Measurements from ENCODE around the gene MACF1.

MACF1 gene

DNA sequence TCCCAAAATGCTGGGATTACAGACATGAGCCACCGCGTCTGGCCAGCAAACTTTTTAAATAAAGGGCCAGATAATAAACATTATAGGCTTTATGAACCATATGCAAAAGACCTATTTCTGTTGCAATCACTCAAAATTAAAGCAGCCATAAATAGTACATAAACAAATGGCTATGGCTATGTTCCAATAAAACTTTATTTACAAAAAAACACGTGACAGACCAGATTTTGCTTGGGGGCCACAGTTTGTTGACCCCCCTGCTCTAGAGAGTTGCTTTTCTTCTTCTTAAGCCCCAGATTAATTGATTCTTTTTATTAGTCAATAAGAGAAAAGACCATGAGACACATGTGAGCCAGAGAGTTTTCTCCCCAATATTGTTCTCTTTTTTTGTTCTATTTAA lies 138.3 kb downstream of the MACF1 start:
- no peak for DNase-seq (ENCODE audit: low read depth)
- no peak for TF ChIP-seq POLR2A (IDR thresholded peaks at IDR 0.05; ENCODE audit: extremely low read depth, insufficient read length)
- TF ChIP-seq, protein P1, sequence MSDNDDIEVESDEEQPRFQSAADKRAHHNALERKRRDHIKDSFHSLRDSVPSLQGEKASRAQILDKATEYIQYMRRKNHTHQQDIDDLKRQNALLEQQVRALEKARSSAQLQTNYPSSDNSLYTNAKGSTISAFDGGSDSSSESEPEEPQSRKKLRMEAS (IDR thresholded peaks at IDR 0.05; ENCODE audit: low read depth, low read length): no peak
- TF ChIP-seq, protein P2, sequence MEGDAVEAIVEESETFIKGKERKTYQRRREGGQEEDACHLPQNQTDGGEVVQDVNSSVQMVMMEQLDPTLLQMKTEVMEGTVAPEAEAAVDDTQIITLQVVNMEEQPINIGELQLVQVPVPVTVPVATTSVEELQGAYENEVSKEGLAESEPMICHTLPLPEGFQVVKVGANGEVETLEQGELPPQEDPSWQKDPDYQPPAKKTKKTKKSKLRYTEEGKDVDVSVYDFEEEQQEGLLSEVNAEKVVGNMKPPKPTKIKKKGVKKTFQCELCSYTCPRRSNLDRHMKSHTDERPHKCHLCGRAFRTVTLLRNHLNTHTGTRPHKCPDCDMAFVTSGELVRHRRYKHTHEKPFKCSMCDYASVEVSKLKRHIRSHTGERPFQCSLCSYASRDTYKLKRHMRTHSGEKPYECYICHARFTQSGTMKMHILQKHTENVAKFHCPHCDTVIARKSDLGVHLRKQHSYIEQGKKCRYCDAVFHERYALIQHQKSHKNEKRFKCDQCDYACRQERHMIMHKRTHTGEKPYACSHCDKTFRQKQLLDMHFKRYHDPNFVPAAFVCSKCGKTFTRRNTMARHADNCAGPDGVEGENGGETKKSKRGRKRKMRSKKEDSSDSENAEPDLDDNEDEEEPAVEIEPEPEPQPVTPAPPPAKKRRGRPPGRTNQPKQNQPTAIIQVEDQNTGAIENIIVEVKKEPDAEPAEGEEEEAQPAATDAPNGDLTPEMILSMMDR (IDR thresholded peaks at IDR 0.05; ENCODE audit: low read depth, low read length): no peak
- TF ChIP-seq MYC (IDR thresholded peaks at IDR 0.05; ENCODE audit: low read depth, low read length): no peak
- no peak overlapping the region for H3K4me3 ChIP-seq (ENCODE audit: low read depth, low read length)

DNA sequence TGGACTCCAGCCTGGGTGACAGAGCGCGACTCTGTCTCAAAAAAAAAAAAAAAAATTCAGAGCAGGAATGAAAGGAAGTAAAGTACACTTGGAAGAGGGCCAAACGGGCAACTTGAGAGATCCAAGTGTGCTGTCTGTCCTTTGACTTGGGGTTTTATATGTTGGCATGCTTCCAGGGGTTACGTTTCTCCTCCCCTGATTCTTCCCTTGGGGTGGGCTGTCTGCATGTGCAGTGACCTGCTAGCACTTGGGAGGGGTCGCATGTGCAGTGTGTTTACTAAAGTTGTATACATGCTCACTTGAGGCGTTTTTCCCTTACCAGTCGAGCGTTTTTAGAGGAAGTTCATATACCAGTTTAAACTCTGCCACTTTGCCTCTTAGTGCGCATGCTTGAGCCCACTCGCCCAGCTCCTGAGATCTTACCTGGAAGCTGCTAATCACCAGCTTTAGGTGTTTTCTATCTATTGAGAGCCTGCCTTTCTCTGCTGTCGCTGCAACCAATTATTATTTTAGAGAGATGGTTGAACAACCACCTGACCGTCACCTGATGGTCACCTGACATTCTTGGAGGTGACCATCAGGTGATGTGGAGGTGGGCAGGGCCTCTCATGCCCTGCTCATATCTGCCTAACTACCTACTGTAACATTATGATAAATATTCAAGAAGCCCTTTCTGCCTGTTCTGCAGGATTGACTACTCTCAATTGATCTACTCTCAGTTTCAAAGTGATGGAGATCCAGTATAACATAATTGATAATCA lies 140.1 kb downstream of the MACF1 start:
- TF ChIP-seq POLR2A (IDR thresholded peaks at IDR 0.05; ENCODE audit: extremely low read depth, insufficient read length): no peak
- TF ChIP-seq, protein P2 (IDR thresholded peaks at IDR 0.05; ENCODE audit: low read depth, low read length): no peak
- TF ChIP-seq MYC (IDR thresholded peaks at IDR 0.05; ENCODE audit: low read depth, low read length): no peak
- TF ChIP-seq, protein P1 (IDR thresholded peaks at IDR 0.05; ENCODE audit: low read depth, low read length): no peak
- no peak overlapping the region for H3K4me3 ChIP-seq (ENCODE audit: low read depth, low read length)
- no peak for DNase-seq (ENCODE audit: low read depth)

DNA sequence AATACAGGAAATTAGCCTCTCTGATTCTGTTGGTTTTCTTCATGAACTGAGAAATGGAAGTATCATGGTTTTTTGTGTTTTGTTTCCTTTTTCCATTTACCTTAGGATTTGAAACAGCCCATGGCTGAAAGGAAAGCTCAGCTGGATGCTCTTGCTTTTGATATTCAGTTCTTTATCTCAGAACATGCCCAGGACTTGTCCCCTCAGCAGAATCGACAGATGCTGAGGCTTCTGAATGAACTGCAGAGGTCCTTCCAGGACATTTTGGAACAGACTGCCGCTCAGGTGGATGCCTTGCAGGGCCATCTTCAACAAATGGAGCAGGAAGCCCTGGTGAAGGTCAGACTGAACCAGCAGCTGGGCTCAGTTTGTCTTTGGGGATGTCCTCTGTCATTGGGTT lies 142.4 kb downstream of the MACF1 start:
- DNase-seq (ENCODE audit: low read depth): no peak
- H3K4me3 ChIP-seq (ENCODE audit: low read depth, low read length): no peak overlapping the region
- TF ChIP-seq POLR2A (IDR thresholded peaks at IDR 0.05; ENCODE audit: extremely low read depth, insufficient read length) (no peak), MYC (IDR thresholded peaks at IDR 0.05; ENCODE audit: low read depth, low read length) (no peak)
- TF ChIP-seq, protein P1 (IDR thresholded peaks at IDR 0.05; ENCODE audit: low read depth, low read length): no peak
- TF ChIP-seq, protein P2 (IDR thresholded peaks at IDR 0.05; ENCODE audit: low read depth, low read length): no peak

DNA sequence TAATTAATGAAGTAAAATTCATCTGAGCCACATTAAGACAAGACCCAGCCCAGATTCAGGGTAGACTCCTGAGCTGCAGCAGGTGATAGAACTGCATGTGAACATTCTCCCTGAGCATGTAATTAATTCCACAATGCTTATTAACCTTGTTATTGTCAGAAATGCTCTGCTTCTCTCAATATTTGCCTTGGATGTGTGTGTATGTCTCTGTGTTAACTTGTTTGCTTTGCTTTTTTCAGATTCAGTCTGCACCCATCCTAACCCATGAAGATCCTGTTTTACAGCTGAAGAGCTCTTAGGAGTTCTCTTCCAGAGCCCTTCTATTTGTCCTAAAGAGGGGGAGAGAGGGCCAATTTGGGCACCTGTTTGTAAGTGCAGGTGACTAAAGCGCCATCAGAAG lies 143.8 kb downstream of the MACF1 start:
- H3K4me3 ChIP-seq (ENCODE audit: low read depth, low read length): no peak overlapping the region
- TF ChIP-seq POLR2A (IDR thresholded peaks at IDR 0.05; ENCODE audit: extremely low read depth, insufficient read length) (no peak), MYC (IDR thresholded peaks at IDR 0.05; ENCODE audit: low read depth, low read length) (no peak)
- TF ChIP-seq, protein P2 (IDR thresholded peaks at IDR 0.05; ENCODE audit: low read depth, low read length): no peak
- TF ChIP-seq, protein P1 (IDR thresholded peaks at IDR 0.05; ENCODE audit: low read depth, low read length): no peak
- no peak for DNase-seq (ENCODE audit: low read depth)

DNA sequence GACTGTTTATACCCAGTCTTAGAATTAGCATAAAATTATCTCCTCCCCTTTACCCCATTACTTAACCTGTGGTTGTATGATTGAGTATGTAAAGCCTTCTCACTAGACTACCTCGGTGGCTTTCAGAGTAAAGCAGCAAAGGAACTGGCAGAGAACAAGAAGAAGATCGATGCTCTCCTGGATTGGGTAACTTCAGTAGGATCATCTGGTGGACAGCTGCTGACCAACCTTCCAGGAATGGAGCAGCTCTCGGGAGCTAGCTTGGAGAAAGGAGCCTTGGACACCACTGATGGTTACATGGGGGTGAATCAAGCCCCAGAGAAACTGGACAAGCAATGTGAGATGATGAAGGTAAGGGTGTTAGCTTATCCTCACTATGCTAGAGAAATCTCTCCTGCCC lies 148.4 kb downstream of the MACF1 start:
- no peak overlapping the region for H3K4me3 ChIP-seq (ENCODE audit: low read depth, low read length)
- DNase-seq (ENCODE audit: low read depth): no peak
- TF ChIP-seq MYC (IDR thresholded peaks at IDR 0.05; ENCODE audit: low read depth, low read length) (no peak), POLR2A (IDR thresholded peaks at IDR 0.05; ENCODE audit: extremely low read depth, insufficient read length) (no peak)
- TF ChIP-seq, protein P1 (IDR thresholded peaks at IDR 0.05; ENCODE audit: low read depth, low read length): no peak
- TF ChIP-seq, protein P2 (IDR thresholded peaks at IDR 0.05; ENCODE audit: low read depth, low read length): no peak

All from NB4 (cell line).